Stomach (tissue), 4 donors: ENCODE measurements around the gene KRTAP5-7.

Source experiments
- CTCF ChIP-seq, 7 experiments: fragments of 450-650 bp in 4 of 7; fragments of 200-600 bp in 3 of 7; sonication (generic) in 3 of 7; IDR thresholded peaks; one replicate each; pipeline ENCODE4 v1.5.1; 2016 to 2019; ENCODE audit warnings: antibody characterized with exemption in 7 of 7, control low read depth in 2 of 7, mild to moderate bottlenecking in 1 of 7
- EP300 ChIP-seq: sonication (generic); formaldehyde crosslinking; IDR thresholded peaks from one replicate; pipeline ENCODE4 v1.6.1; 2017; ENCODE audit warnings: antibody characterized with exemption
- POLR2A ChIP-seq, 4 donors: fragments of 450-650 bp; IDR thresholded peaks; one replicate each; pipeline ENCODE4 v1.6.1; 2016; ENCODE audit warnings: antibody characterized with exemption in 4 of 4, control low read depth in 2 of 4, mild to moderate bottlenecking in 1 of 4, moderate library complexity in 1 of 4
- POLR2AphosphoS5 ChIP-seq, 3 donors: sonication (generic); formaldehyde crosslinking; IDR thresholded peaks; one replicate each; pipeline ENCODE4 v1.6.1; 2016; ENCODE audit warnings: antibody characterized with exemption in 3 of 3

- no peak for TF ChIP-seq POLR2AphosphoS5 (IDR thresholded peaks at IDR 0.05)
- TF ChIP-seq CTCF (IDR thresholded peaks at IDR 0.05), result no peak
- TF ChIP-seq POLR2A (IDR thresholded peaks at IDR 0.05), result no peak
- no peak for TF ChIP-seq EP300
Measured at GRCh38 chr11:71557257-71557656, 30.2 kb downstream of the KRTAP5-7 start.
